ENCODE results near the gene PDIA5.
A peak's percentile ranks its signal among the peaks of the same experiment; 100 is the strongest.

PDIA5 gene

DNA sequence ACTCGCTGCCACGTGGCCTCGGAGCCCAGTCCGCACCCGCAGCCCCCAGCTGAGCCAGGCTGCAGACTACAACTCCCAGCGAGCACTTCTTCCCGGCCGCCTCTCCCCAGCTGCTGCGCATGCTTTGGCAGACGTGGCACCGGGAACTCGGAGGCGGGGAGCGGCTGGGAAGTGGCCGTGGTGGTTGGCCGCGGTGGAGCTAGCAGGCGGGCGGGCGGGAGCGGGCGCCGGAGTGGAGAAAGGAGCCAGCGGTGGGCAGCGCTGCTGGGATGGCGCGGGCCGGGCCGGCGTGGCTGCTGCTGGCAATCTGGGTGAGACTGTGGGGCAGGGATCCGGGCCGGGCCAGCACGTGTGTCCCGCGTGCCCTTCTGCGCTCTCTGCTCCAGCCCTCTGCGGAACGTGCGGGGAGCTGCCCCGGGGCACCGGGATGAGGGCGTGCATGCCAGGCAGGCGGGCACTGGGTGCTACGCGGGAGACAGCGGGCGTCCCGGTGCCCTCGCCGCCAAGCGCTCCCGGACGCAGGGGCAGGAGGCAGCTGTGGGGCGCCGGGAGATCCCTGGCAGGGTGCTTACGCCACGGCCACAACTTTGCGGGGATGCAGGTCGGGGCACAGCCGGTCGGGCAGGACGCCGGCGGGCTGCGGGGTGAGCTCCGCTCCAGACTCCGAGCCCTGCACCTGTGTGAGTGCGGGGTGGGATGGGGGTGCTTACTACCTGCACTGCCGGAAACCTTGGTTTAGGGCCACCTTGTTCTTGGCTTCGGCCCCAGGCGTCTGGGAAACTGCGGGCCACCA, at the start of gene PDIA5:
Gene PDIA5 (plus strand): TSS at position 130 of the 793 bp plus-strand sequence. CDS start 140 bp downstream, at position 270.
- DNase-seq (ENCODE audit: low read depth in 2 of 2) = peak; percentile 58 to 70

DNA sequence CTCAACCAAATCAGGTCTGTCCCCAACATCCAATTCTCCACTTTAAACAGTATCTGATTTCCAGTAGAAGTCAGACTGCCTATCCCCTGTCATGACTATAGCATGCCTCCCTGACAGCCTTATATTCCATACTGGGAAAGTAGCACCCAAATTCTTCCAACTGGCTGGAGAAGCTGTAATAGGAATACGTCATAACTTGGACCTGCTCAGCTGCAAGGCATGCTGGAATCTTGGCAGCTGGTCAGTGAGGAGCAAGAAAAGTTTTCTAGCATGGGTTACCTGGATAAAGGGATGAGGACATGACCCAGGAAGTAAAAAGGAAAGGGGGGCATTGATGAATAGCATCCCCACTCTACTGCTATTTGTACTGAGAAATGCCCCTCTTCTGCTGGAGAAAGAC, 48.1 kb upstream of the PDIA5 start:
- DNase-seq (ENCODE audit: low read depth in 2 of 2) = no peak

DNA sequence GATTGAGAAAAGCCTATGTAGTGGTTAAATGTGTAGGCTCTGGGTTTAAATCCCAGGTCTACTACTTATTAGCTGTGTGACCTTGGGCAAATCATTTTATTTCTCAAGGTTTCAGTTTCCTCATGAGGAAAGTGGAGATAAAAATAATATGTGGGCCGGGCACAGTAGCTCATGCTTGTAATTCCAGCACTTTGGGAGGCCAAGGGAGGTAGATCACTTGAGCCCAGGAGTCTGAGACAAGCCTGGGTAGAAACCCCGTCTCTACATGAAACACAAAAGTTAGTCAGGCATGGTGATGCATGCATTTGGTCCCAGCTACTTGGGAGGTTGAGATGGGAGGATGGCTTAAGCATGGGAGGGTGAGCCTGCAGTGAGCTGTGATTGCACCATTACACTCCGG, 47.7 kb upstream of the PDIA5 start:
- no peak for DNase-seq (ENCODE audit: low read depth in 2 of 2)

DNA sequence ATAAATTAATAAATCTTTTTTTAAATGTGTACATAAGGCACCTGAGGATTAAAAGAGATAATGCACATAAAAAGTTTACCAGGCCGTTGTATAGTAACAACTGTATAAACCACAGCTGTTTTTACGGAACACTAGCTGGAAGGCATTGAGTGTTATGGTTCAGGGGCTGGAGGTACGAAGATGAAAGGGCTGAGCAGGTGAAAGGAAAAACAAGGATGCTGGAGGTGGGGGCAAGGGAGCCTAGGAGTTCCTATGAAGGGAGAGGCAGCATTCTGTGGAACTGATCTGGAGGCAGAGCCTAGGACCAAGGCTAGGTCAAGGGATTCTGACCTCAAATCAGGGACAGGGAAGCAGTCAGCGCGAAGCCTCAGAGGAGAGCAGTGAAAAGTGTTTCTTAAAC, 47.2 kb upstream of the PDIA5 start:
- DNase-seq (ENCODE audit: low read depth in 2 of 2) = no peak

DNA sequence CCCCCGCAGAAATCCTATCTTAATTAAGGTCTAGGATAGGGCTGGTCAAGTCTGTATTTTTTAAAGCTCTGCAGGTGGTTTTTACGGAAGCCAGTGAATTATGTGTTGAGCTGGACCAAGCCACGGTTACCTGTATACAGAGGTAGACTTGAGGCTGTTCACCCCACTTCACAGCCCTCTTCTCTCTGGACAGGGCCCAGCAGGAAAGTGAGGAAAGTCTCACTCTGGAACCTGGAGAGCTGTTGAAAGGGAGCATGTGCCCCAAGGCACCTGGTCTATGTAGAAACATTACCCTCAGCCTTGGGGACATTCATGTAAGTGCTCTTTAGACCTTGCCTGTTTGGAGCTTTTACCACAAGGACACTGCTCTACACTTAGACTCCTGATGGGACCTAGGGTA, 46.1 kb upstream of the PDIA5 start:
- no peak for DNase-seq (ENCODE audit: low read depth in 2 of 2)

DNA sequence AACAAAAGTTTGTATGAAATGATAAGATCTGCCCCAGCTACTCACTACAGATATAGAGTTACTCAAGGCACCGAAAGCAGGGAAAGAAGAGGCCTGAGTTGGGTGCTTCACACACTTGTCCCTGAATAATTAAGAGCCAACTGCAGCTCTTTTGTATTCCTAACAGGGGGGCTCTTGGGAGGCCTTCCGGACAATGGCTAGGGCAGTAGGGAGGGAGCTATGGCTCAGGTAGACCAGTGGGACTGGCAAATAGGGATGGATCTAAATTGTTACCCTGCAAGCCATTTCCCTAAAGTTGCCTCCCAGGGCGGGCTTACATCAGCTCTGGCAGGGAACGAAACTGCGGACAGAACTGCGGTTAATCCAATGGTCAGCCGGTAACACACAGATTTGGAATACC, 45.4 kb upstream of the PDIA5 start:
- DNase-seq (ENCODE audit: low read depth in 2 of 2) = no peak

DNA sequence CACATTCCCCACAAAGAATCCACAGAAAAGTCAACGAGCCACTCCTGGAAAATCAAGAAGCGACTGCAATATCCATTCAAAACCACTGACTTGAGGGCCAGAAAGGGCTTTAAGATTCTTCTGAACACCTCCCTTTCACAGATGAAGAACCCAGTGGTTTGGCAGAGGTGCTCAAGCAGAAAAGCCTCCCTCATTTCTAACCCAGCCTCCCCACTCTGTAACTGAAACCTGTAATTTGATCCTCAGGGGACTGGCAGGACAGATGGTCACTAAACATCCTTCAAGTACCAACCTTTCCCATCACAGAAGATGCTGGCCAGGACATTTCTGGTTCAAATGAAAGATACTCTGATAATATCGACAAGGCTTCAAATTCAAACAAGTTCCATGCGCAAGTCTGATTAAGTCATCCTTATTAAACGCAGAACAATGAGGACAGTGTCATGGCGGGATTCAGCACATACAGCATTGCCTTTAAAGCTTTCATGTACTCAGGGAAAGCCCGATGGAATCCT, 44.8 kb upstream of the PDIA5 start:
- DNase-seq (ENCODE audit: low read depth in 2 of 2) = no peak

DNA sequence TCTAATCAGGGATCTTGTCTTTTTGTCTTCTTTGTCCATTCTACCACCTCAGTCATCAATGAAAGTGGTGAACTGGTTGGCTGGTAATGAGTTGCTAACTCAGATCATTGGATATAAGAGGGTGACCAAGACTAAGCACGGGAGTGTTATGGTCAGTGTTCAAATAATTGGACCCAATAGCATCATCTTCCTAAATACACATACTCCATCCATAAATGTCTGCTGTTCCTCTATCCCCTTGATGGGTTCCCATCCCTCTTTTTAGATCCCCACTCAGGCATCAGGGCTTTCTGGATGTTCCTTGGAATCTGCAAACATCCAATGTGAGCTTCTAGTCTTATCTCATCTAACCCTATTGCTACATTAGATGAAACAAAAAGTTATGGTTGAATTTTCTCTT, 42.8 kb upstream of the PDIA5 start:
- no peak for DNase-seq (ENCODE audit: low read depth in 2 of 2)

DNA sequence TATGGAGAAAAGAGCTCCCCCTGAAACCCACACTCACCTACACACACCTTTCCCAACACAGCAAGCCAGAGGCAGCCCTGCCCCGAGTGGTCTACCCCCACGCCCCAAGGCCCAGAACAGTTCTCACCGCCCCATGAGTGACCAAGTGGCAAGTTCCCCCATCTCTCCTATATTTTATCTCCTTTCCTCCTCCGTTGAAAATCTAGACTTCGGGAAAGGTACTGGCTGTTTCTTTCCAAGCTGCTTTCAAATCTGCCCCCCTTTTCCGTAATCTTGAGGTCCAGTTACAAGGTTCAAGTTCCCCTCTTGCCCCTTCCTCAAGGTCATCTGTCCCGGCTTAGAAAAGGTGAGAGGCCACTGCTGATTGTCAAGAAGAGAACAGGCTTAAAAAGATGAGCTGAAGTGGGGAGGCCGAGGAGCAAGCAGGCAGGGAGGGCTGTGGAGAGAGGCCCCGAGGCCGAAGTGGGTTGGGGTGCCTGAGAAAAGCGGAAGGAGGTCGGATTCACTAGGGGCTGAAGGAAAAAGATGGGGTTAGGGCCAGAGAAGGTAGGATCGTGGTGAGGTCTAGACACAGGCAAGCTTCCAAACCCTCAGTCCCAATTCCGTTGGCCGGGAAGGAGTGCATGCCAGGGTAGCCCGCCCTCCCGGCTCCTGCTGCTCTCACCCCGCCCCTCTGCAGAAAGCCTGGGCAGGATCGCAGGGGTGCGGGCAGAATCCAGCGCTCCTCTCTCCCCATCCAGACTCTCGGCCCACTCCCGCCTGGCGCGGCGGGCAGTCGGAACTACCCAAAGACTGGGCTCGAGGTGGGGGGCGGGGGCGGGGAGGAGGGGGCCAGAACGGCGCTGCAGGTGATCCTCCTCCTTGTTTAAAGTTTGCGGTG, 40.9 kb upstream of the PDIA5 start:
- DNase-seq (ENCODE audit: low read depth in 2 of 2) = no peak

DNA sequence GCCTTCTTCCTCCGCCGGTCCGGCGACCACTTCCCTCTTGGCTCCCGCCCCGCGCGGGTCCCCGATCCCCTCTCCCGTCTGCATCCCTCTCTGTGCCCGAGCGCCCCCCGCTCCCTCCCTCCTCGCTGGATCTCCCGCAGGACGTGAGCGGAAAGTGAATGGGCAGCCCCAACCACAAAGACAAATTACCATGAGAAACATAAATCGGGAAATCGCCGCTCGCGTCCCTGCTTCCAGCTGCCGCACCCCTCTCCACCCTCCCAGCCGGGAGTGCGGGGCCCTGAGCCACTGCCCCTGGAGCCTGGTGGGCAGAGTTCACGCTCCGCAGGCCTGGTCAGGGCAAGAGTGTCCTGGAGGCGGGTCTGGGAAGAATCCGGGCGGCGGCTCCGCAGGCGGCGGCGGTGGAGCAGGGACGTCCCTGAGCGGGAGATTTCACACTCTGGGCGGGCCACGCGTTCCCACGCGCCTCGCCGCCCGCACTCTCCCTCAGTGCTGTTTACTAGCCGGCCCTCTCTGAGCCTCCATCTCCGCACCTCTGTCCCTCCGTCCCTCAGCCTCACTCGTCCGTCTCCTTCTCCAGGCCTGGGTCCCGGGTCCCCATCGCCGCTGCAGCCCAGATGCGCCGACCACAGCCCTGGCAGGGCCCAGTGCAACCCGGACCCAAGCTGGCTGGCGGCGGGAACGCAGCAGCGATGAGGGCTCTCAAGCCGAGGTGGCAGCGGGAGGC, 40.1 kb upstream of the PDIA5 start:
- no peak for DNase-seq (ENCODE audit: low read depth in 2 of 2)

DNA sequence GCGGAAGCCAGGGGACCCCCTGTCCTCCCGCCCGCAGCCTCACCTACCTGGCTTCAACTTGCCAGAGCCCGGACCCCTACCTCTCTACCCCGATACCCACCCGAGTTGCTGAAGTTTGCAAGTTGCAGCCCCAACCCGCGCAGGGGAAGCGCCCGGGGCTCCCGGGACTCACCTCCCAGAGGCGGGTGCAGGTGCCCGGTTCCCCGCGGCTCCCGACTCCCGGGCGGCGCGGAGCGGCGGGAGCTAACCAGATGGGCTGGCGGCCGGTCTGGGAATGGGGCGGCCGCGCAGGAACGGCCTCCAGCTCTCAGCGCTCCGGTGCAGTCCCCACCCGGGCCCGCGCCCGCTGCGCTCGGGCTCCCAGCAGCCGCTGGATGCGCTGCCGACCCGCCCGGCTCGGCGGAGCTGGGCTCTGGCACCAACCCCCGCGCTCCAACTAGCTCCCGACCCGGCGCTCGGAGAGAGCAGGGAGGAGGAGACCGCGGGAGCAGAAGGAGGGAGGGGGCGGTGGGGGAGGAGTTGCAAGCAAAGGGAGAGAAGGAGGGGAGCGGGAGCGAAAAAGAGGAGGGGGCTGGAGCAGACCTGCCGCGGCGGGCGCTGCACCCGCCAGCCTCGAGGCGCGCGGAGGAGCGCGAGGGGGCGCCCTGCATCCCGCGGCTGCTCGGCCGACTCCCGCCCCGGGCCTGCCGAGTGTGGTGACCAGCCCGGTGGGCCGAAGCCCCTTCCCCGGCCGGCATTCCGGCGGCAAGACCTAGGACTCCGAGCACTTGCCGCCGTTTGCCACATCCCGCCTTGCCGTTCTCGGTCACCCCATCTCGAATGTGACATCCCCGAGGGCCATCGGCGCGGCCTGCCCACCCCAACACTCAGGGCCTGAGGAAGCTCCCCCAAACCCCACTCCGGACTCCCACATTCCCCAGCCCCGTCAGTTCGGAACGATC, 39.3 kb upstream of the PDIA5 start, which contains the start of gene SEMA5B:
Gene SEMA5B (minus strand): TSS at position 472 of the 941 bp plus-strand sequence. CDS start 66,500 bp downstream, outside the sequence.
- no peak for DNase-seq (ENCODE audit: low read depth in 2 of 2)

DNA sequence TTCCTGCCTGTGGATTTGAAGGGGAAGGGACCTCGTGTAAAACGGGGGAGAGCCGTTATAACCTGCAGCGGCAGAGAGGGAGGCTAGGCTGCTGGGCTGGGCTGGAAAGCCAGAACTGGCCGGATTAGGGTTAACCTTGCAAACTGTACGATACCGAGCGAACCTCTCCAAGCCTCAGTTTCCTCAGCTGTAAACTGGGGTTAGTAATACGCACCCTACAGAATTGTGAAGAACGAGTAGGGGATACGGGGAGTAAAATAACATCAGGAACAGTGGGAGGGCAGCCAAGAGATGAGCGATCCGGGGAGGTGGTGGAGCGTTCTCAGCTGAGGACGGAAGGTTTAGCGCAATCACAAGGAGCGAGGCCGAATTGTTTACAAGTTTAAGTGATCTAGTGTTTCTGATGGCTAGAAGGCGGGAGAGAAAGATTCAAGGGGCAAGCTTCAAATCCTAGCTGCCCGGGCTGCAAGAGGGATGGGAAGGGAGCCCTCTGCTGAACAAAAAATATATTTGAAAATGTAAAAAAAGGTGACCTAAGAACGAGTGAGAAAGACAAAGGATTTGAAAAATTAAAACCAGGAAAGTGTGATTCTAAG, 38.5 kb upstream of the PDIA5 start:
- DNase-seq (ENCODE audit: low read depth in 2 of 2) = no peak

DNA sequence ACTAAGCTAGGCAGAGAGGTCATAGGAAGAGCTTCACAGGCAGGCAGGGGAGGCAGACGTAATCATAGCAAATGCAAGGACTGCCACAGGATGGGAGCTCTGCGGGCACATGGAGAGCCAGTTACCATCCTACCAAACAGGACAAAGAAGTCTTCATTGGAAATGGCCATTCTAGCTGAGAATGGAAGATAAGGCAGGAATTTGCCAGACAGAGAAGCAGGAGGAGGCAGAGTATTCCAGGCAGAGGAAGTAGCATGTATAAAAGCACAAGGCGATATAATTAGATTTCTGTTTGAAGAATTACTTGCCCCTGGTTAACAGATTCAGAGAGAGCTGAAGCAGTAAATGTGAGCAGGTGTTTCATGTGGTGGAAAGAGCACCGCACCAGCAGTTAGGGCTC, 35.8 kb upstream of the PDIA5 start:
- DNase-seq (ENCODE audit: low read depth in 2 of 2) = no peak

DNA sequence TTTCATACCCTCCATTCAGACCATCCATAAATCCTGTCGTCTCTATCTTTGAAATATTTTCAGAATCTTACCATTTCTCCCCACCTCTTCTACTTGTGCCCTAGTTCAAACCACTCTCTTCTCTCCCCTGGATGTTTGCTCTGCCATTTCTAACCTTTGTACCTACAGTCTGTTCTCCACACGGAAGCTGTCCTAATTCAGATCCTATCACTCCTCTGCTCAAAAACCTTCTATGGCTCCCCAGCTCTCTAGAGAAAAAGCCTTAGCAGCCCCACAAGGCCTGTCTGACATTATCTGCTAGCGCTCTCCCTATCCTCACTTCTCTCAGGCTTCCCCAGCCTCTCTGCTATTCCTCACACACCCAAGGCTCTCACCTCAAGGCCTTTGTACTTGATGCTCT, 34.8 kb upstream of the PDIA5 start:
- no peak for DNase-seq (ENCODE audit: low read depth in 2 of 2)

DNA sequence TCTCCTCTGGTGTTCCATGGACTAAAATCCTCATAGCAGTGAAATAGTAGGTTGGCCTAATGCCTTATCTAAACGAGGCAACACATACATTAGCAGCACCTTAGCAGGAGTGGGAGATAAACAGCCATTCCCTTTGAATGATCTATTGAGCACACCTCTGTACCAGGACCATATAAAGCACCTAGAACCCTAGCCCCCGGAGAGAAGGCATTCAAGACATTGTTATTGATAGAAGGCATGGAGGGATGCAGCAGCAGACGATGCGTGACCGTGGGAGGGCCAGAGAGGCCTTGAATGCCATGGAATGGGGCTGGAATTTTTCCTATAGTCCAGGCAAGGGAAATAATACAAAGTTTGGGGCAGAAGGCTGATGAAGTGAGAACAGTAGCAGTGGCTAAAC, 32.7 kb upstream of the PDIA5 start:
- DNase-seq (ENCODE audit: low read depth in 2 of 2) = no peak

DNA sequence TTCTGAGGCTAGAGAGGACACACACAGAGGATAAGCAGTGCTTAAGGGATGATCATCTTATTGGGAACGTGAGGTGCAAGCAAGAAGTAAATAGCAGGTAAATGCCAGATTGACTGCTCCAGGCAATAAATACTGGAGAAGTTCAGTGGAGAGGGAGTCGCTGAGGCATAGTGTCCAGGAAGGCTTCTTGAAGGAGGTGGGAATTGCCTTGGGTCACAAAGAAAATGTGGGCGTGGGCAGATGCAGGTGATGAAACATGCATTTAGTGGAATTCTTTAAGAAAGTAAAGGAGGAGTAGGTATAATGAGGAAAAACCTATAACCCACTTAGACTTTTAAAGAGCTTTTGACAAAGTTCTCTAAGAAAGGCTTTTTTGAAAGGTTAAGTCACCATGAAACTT, 31.8 kb upstream of the PDIA5 start:
- DNase-seq (ENCODE audit: low read depth in 2 of 2) = no peak

DNA sequence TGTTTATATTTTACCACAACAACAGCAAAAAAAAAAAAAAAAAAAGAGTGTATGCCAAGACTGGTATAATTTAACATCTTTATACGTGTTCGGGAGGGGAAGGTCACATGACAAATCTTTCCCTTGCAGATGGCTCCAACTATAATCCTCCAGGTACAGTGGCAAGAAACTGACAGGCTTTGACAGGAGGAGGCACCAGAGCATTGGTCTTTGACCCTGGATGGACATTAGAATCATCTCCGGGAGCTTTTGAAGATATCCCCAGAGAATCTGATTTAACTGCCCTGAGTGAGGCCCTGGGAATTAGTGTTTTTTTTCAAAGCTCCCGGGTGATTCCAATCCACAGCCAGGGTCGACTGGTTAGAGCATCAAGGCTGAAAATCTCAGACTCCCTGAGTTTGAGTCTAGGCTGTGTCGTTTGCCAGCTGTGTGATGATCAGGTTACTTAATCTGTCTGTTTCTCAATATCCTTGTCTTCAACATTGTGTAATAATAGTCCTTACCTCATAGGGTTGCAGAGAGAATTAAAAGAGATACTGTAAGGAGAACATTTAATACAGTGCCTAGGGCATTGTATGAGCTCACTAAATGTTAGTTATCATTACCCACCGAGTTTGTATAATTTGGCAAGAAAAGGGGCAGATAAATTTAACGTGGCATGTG, 30.3 kb upstream of the PDIA5 start:
- no peak for DNase-seq (ENCODE audit: low read depth in 2 of 2)

DNA sequence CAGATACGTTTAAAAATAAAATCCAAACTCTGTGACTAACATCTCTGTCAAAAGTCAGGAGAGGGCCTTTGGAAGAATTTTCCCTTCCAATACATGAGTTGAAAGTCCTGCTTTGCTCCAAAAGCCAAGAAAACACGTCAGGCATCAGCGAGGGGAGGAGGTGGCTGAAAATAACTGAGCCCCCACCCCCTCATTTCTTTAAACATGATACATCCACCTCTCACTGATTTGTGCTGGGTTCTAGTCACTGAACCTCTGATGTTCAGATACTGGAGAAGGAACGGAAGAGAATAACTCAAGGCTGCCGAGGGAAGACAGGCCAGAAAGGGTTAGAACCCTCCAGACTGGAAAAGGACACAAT, 29.8 kb upstream of the PDIA5 start:
- no peak for DNase-seq (ENCODE audit: low read depth in 2 of 2)

DNA sequence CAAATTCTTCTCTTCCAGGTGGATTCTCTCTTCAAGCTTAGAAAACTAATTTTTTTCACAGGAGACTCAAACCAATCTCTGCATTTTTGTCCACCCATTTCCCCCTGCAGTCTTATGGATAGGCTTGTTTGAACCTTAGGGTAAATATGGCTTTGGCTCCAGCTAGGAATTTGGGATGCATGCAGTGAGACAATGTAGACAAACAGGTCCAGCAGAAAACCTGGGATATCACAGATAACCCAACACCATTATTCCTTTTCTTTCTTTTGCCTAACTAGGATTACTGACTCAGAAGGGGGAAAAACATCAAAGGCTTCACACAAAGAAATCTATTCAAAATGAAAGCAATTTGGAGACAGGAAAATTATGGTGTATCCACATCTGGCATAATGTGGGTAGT, 28.1 kb upstream of the PDIA5 start:
- no peak for DNase-seq (ENCODE audit: low read depth in 2 of 2)

DNA sequence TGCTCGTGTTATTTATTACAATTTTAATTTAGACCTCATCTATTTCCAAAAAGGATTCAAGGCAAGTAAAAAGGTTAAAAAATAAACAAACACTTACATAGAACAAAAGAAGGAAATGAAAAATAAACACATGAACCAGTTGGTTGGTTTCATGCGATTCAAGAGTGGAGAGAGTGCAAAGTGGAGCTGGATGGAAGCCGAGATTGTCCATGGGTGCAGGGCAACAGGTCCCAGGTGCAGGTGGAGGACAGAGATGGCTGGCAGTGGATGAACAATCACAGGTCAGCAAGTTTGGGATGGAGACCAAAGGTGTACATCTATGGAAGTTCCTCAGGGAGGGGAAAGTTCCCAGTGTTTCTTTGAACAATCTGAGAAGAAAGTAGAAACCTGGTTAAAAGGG, 27.6 kb upstream of the PDIA5 start:
- no peak for DNase-seq (ENCODE audit: low read depth in 2 of 2)

All from stimulated activated CD8-positive, alpha-beta memory T cell treated with anti-CD3 and anti-CD28 coated beads, Interleukin-7, amount 100 ng/mL, for 4 hours (primary cell).